GM19438 (cell line): ENCODE data around the gene SEMA3A.

Source experiments
- ATAC-seq: cut with Tn5 transposase; IDR thresholded peaks from one replicate; pipeline ENCODE4 v1.9.1; 2021; ENCODE audit warnings: low read depth; ENCODE audit not compliant: unreplicated experiment

SEMA3A gene

DNA sequence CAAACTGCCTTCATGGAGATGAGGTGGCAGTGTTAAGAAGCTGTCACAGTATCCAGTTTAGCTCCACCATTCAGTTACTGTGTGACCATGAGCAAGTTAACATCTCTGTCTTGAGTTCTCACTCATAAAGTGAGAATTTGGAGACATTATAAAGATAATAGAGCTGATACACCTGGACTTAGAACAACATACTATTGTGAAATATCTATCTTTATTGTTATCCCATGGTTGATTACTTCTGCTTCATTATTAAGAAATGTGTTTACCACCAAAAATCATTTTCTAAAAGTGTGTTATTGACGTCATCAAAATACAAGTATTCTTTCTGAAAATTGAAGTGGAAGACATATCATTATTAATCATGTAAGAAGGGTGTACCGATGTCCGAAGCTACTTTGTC is 166.9 kb downstream of the SEMA3A start:
- ATAC-seq = no peak

DNA sequence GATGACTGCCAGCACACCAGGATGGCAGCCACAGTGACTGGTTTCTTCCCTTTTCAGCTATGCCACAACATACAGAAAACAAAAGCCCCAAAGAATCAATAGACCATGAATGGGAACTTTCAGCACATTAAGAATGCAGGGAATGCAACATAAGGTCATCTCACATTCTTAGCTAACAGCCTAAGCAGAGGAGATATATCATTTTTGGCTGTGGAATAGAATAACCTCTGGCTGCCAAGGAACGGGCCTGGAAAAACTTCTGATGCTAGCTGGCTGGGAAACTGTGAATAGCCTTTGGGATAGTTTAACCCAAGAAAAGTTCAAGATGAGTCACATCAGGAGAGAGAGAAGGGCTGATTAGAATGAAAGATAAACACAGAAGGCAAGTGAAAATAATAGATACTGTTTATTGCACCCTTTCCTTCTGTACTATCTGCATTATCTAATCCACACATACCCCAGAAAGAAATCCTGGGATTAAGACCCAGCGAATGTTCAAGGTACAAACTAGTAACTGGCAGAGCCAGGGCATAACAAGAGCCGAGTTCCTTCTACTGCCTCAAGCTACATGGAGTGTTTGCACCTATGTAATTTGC is 169.2 kb downstream of the SEMA3A start:
- no peak for ATAC-seq

DNA sequence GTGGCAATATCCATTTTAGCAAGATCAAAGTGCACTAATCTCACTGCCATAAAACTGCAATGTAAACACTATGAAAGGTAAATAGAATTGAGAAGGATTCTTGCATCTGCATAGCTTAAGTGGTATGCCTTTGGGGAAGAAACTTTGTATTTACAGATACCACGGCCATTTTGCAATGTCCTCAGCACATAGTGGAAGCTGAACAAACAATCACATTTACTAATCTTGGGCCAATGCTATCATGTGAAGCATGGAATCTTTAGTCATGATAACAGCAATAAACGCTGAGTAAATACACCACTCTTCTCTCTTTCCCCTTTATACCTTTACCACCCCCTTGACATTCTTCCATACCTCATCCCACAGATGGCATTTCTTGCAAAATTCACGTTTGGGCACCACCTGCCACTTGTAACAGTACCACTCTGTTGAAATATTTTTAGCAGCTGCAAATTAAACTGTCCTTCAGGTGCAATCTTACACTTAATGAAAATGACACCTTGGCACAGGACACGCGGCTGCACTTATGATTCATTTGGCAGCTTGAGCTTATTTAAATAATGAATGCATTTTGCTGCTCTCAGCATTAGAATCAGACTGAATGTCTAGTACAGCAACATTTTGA is 171.8 kb downstream of the SEMA3A start:
- ATAC-seq = no peak

DNA sequence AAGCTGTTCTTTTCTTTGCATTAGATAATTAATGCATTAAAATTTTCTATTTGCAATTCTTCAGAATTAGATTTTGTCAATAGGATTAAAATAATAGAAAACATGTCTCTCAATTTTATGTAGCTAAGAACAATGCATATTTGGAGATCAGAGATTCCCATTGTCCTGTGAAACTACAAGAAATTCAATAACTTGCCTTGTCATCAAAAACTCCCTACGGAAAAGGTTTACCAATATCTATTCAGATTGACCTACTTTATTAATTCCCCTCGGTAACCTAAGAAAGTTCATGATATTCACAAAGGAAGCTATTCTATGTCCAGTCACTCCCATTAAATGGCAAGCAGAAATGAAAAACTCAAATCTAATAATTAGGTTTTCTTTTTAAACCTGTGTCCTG is 172.6 kb downstream of the SEMA3A start:
- no peak for ATAC-seq

DNA sequence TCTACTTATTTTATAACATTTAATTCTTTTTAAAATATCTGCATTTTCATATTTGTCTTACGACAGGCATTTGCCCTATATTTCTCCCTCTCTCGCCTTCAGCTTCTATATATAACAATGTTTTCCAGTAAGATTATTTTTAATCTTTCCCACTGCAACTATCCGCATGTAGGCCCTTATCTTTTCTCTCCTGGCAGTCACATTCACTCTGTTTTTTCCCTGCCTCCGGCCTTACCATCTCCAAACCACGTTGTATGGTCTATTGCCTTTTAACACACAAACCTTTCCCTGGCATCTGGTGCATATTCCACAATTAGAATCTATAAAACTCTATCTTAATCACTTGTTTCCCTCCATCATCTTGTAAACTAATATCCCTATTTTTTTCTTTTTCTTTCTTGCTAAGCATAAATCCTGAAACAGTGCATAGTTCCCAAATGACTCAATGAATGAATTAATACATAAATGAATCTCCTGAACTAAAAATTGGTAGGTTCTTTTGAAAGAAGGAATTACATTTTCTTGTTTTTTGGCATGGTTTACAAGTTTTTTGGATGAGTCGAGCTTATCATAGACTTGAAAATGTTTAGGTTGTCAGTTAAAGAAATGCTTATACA is 173.2 kb downstream of the SEMA3A start:
- no peak for ATAC-seq

DNA sequence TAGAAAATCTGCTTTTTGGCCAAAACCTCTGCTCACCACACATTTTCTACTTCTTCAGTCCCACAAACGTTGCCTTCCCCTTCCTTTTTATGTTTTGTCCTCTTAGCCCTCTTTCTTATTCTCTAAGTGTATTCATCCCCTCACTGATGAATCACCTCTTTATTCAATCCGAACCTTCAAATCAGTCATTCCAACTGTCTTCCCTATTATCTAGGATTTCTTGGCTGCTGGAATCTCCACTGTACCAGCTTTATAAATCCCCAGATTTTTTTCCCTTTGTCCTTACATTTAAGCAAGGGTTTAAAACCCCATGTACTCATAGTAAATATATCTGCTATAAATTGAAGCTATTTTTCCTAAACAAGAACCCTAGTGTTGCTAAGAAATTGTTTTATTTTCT is 176.9 kb downstream of the SEMA3A start:
- no peak for ATAC-seq

DNA sequence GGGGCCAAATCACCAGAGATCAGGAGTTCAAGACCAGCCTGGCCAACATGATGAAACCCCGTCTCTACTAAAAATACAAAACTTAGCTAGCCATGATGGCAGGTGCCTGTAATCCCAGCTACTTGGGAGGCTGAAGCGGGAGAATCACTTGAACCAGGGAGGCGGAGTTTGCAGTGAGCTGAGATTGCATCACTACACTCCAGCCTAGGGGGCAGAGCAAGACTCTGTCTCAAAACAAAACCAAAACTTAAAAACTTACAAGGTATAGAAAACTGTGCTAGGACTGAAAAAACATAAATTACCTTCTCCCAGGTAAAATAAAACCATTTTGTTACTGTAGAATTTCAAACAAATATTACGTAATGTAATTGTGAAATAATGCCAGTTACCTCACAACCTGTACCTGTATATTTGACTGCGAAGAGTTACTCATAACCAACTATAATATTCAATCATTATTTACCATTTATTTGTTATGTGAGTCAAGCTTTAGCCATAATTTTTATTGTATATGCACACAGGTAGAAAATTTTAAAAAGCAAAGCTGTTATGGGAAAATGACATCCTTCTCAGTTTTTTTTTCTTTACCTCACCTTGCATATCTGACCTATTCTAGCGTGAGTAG is 180.9 kb downstream of the SEMA3A start:
- ATAC-seq = no peak

DNA sequence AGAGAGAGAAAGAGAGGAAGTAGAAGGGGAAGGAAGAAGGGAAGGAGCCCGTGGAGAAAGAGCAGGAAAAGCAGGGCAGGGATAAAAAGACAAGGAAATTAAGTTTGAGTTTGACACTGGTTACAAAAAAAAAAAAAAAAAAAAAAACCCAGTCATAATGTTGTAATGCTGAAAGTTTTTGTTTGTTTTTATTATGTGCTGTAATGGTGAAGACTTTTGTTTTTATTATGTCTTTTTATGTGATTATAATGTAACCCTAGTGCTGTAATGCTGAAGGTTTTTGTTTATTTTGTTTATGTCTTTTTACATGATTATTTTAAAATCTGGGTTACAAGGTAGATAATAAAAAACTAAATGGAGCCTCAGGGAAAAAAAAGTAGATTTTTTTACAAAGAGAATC is 184.8 kb downstream of the SEMA3A start:
- no peak for ATAC-seq

DNA sequence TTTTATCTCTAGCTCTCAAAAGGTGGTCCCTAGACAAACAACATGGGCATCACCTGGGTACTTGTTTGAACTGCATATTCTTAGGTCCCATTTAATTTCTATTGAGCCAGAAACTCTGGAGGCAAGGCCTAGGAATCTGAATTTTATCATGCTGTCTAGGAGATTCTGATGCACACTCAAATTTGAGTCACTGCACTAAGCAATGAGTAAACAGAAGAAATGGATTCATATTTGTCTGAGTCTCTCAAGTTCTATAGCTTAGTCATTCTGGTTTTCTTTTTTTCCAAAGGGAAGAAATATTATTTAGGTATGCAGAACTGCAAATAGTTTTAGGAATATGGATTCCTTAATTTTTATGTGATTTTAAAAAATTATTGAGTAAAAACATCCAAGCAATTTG is 185.5 kb downstream of the SEMA3A start:
- no peak for ATAC-seq

DNA sequence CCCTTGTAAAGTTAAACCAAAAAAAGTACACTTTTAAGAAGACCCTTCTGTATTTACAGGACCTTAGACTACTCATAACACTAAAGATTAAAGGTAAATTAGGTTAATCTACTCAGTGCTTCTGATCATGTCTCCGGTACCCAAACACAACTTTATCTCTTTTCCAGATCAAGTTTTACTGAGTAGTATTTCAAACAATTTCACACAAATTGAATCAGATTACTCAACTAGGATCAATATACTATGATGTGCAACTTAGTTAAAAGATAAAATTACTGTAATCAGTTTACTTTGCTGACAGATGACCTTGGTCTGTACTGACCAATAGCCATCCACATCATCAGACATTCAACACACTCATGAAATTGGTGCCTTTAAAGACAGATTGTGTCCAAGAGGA is 191.4 kb downstream of the SEMA3A start:
- ATAC-seq = no peak

DNA sequence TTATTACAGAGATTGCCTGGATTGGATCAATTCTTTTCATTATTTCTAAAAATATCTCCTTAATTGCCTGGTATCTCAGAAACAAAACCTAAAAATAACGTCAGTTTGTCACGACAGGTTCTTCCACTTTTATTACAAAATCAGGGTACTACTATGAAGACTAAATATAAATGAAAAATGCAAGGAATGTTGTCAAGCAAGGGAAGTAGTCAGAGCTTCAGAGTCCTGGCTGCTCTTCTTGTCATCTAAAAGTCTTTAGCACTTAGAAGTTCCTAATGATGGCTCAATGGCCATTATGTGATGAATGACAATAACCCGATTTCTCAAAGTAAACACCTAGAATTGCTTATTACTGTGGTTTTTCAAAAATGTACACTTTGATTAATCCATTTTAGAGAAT is 192.2 kb downstream of the SEMA3A start:
- no peak for ATAC-seq

DNA sequence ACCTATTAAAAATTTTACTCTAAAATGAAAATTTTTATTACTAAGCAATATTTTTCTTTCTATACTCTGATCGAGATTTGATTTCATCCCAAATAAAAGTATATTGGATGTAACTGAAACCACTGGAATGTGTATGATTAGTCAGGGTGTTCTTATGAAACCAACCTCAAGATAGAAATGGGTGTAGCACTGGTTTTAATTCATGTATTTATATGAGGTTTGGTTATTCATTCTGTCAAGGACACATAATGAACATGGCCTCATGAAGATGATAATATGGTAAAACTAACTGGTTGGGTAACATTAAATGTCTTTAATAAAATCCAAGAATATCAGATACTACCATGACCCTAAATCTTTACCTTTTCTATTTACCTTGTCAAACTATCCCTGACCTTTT is 197.7 kb downstream of the SEMA3A start:
- ATAC-seq = no peak

DNA sequence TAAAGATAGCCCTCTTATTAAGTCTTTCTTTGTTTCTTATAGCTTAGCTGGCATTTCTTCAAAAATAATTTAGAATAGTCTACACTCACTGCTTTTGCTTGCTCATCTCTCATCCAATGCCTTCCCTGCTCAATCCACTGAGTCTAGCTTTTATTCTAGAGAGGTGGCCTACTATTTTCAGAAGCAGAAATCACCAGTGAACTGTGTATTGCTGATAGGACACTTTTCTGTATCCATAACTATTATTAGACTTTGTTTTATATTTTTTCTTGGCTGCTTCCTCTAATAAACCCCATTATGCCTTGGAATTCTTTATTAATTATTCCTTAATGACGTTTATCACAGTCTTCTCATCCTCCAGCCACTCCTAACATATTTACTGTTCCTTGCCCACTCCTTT is 206.8 kb downstream of the SEMA3A start:
- ATAC-seq = no peak

DNA sequence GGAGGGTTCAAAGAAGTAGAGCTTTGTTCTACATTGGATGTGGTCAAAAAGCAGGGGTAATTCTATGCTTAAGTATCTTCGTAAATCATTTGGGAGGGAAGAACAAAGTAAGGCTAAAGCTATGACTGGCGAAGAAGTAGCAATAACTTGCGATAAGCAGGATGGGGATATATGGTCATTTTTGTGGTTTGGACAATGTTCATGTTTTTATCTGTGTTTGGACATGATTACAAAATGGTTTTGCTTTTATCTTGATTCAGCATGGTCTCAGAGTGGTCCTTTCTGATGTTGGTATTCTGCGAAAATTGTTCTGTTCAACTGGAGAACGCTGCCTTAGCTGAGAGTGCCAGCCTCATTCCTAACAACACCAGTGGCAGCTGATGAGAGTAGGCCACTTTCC is 208.8 kb downstream of the SEMA3A start:
- no peak for ATAC-seq

DNA sequence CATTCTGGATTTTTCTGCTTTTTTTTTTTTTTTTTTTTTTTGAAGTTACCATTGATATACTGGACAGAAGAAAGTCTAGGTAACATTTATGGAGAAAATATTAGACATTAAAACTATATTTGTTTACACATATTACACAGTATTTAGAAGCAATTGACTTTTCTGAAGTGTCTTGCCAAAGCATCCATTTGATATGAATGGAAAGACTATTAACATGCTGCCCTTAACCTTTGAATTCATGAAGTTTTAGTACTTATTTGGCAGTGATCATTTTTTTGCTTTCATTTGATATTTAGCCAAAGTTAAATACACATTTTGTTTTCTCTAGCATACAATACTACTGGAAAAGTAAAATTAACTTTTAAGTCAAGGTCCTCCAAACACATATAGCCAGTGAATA is 210.0 kb downstream of the SEMA3A start:
- ATAC-seq = no peak

DNA sequence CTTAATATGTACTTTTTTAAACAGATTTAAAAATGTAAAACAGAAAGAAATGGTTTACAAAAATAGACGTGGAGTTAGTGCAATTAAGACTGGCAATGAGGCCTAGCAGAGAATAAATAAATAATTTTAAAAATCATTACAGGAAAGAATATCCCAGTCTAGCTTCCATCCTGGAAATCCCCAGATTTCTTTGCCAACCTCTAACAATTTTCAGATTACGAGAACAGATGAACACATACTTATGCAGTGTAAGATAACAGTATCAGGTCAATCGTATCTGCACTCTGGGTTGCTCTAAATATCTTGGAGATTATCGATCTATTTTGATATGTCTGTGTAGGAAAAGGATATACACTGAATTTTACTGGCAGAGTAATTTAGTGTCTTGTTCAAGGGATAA is 210.5 kb downstream of the SEMA3A start:
- no peak for ATAC-seq

DNA sequence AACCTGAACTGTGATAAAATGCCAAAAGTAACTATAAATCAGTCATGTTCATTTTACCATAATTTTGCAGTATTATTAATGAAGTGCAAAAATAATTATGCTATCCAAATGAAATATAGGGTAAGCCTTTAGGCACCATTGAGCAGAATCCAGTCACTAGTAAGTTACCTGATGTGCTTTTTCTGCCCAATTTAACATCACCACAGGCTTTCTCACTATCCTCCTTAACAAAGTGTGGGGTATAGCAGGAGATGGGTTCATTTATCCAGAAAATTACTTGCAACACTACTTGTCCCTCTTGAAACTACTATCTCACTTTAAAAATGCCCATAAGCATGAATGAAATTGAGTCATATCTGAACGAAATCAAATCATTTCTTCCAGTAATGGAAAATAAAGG is 211.0 kb downstream of the SEMA3A start:
- no peak for ATAC-seq

DNA sequence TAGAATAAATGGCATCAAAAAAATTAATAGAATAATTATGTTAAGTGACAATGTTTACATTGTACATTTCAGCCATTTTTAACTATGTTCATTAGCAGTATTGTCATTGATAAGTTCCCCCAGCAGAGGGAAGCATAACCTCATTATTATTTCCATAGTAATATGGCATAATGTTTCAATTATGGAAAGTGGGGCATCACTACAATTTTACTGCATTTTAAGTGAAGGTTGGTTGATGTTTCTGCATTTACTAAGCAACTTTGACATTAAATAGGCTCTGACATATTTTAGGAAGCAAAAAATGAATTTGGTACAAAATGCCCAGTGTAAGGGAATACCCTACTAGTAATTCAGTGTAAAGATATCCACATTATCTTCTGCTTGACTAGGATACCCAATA is 218.3 kb downstream of the SEMA3A start:
- ATAC-seq = peak; percentile 69

DNA sequence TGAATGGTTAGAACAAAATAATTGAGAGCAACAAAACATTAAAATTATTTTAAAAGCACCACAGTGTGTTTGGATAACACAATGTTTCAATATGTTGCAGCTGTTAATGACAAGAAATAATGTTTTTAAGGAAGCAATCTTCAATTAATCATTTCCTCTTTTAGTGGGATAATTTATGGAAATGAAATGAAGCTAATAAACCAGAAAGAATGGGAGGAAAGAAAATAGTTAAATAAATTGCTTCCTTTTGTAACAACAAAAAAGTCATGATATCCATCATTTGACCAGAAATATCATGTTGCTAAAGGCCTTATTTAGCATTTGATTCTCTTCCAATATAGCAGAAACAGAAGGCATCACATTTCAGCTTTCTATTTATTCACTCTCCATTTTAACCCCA is 224.5 kb downstream of the SEMA3A start:
- ATAC-seq = no peak

DNA sequence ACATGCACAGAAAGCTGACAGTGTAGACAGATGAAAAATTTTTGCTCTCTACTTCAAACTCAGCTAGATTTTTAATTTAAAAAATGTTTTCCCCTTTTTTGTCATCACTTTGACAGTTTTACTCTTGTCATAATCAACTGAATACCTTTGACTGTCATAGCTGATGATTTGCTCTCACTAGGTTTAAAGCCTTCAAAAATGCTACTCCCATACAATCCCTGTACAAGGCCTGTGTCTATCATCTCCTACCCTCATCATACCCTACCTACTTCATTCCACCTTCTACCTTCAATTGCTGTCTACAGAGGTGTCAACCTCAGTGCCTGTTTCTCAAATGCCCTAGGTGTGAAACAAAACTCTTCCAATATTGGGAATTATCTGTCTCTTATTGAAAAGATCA is 230.3 kb downstream of the SEMA3A start:
- ATAC-seq = no peak

DNA sequence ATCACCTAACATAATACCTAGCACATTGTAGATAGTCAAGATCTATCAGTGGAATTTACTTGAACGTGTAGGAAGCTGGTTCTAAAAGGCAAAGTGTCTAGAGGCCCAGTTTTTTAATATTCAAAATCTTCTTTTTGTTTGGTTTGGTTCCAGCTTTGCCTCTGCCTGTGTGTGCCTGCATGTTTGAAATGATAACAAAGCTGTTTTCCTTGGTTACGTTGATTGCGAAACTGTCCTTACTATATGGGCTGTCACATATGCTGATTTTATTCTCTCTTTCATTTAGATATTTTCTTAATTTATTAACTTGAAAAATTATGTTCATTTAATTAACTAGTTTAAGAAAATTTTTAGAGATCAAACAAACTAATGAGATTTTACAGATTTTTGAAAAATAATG is 237.3 kb downstream of the SEMA3A start:
- ATAC-seq = no peak

DNA sequence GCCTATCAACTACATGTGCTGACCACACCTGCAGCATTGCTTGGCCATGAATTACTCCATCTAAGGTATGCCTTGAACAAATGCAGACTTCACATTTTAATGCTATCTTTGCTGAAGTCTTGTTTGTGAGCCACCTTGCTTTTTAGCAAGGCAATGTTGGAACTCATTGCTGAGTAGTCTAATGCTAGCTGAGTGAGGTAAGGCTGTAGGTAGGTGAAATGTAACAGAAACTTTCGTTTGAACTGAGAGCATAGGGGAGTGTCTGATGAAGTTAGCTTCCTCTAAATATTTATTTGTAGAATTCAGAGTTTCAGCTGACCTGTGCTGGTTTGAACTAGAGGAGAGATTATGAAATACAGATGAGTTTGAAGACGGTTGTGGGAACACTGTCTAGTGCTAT is 238.5 kb downstream of the SEMA3A start:
- no peak for ATAC-seq
